Keratinocyte (primary cell): ENCODE data around the gene STXBP3.

Experiments
- EZH2 ChIP-seq: IDR thresholded peaks from one replicate; pipeline ENCODE4 v1.6.1; 2012; ENCODE audit warnings: inconsistent platforms, mild to moderate bottlenecking, low read length, moderate library complexity
- TF ChIP-seq, protein P1 (sequence below), 3 experiments: IDR thresholded peaks in 1 of 3; conservative IDR thresholded peaks in 1 of 3; optimal IDR thresholded peaks in 1 of 3; 2 replicates in 2 of 3; 3 replicates in 1 of 3; pipeline versions ENCODE3 to v1.5.1; 2011; ENCODE audit warnings: low read length in 3 of 3, mild to moderate bottlenecking in 3 of 3, moderate library complexity in 2 of 3, control low read depth in 1 of 3, inconsistent platforms in 1 of 3; ENCODE audit not compliant: insufficient read depth in 2 of 3; ENCODE audit errors: extremely low read depth in 1 of 3

DNA sequence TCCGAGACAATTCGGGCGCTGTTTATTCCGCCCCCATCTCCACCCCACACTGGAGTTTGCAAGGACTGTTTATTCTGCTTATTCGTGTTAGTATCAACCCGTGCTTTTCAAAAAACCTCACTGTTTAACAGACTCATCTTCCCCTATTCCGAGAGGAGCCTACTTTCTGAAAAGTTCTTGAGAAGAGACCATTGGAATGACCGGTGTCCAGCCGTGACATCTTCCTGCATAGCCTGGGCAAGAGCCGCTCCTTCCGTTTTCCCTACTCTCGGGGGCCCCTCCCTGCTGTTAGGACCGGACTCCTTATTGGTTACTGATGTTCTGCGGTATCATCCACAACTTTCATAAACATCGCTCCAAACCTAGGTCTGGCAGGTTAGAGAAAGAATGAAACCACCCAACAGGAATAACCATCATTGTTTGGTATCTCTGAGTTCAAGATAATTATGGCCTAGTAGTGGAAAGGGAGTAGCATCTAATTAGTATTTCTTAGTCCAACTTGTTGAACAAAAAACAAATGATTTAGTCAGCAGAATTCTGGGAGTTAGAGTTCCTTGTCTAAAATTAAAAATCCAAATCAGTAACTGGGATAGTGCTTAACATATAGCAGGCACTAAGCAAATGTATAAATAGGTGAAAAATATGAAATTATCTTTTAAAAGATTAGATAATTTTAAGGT lies 837 bp downstream of the STXBP3 start:
- TF ChIP-seq, protein P1, sequence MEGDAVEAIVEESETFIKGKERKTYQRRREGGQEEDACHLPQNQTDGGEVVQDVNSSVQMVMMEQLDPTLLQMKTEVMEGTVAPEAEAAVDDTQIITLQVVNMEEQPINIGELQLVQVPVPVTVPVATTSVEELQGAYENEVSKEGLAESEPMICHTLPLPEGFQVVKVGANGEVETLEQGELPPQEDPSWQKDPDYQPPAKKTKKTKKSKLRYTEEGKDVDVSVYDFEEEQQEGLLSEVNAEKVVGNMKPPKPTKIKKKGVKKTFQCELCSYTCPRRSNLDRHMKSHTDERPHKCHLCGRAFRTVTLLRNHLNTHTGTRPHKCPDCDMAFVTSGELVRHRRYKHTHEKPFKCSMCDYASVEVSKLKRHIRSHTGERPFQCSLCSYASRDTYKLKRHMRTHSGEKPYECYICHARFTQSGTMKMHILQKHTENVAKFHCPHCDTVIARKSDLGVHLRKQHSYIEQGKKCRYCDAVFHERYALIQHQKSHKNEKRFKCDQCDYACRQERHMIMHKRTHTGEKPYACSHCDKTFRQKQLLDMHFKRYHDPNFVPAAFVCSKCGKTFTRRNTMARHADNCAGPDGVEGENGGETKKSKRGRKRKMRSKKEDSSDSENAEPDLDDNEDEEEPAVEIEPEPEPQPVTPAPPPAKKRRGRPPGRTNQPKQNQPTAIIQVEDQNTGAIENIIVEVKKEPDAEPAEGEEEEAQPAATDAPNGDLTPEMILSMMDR (optimal IDR thresholded peaks at IDR 0.05 in 1 of 3, IDR thresholded peaks at IDR 0.05 in 1 of 3, conservative IDR thresholded peaks at IDR 0.05 in 1 of 3; ENCODE audit: extremely low read depth in 1 of 3, insufficient read depth in 2 of 3, low read length in 3 of 3): no peak
- no peak for TF ChIP-seq EZH2
